NCI-H2029 (cell line): ENCODE results near the gene SNX10.

ENCODE experiments used
- DNase-seq: peaks from one replicate; lab custom pipeline; 2025; lab: John Stamatoyannopoulos, UW

Gene SNX10

GRCh38 chr7:26404189-26404996 is 112.7 kb downstream of the SNX10 start:
- DNase-seq = no peak

GRCh38 chr7:26406433-26406832 is 114.8 kb downstream of the SNX10 start:
- no peak for DNase-seq

GRCh38 chr7:26409661-26410547 is 118.2 kb downstream of the SNX10 start:
- no peak for DNase-seq

- peak; percentile 98 for DNase-seq
These were observed 121.5 kb downstream of the SNX10 start for GRCh38 chr7:26413007-26413691.

GRCh38 chr7:26416004-26416403 is 124.3 kb downstream of the SNX10 start:
- DNase-seq = no peak

- DNase-seq = no peak
These were observed 126.3 kb downstream of the SNX10 start for GRCh38 chr7:26417911-26418413.

- DNase-seq = no peak
These were observed 127.5 kb downstream of the SNX10 start for GRCh38 chr7:26419198-26419597.

- no peak for DNase-seq
These were observed 128.9 kb downstream of the SNX10 start for GRCh38 chr7:26420422-26421019.

GRCh38 chr7:26422761-26423160 is 131.1 kb downstream of the SNX10 start:
- DNase-seq = no peak

- no peak for DNase-seq
These were observed 131.8 kb downstream of the SNX10 start for GRCh38 chr7:26423436-26423835.
